ENCODE data around the gene NOVA2. TPM values are rescaled to one million over a fixed set of nuclear protein-coding genes. Genes with fewer than 3 reads are reported as not detected.

Gene NOVA2
- total and polyA plus RNA-seq, 2 experiments from 2014 or later, result 0.08 TPM; not detected in 1

- no peaks in the 10 kb centered on the region for H3K9me2 ChIP-seq (replicated peaks; ENCODE audit: insufficient read depth)
- no peak for TF ChIP-seq EZH2 (IDR thresholded peaks at IDR 0.05; ENCODE audit: borderline replicate concordance)
- no peak for TF ChIP-seq EZH2phosphoT487 (IDR thresholded peaks at IDR 0.05; ENCODE audit: low read depth, severe bottlenecking, unreplicated experiment)
- TF ChIP-seq CTCF (IDR thresholded peaks at IDR 0.05; ENCODE audit: poor library complexity), result no peak
- peak overlapping the region; percentile 87 for H3K4me2 ChIP-seq
- H3K9me3 ChIP-seq (ENCODE audit: low read depth), result no peaks in the 10 kb centered on the region
- no peak overlapping the region for H2AFZ ChIP-seq
- H3K27me3 ChIP-seq, result peaks cover 5% of the 10 kb centered on the region
- peak overlapping the region; percentile 14 for H3K4me3 ChIP-seq
- H3K36me3 ChIP-seq (replicated peaks; ENCODE audit: insufficient read depth, low read depth), result no peaks in the 10 kb centered on the region
- H3K4me1 ChIP-seq (ENCODE audit: insufficient read depth), result peaks cover 6% of the 10 kb centered on the region
- WGBS (ENCODE audit: low lambda C conversion rate, missing lambda C conversion rate), result 2% methylated on average over 43 of the region's 43 CpGs
- no peaks in the 10 kb centered on the region for H4K20me1 ChIP-seq (ENCODE audit: insufficient read depth, poor library complexity, severe bottlenecking)
- DNase-seq (ENCODE audit: low spot score), result peak; percentile 85
- no peaks in the 10 kb centered on the region for H3K79me2 ChIP-seq
- no peak overlapping the region for H3K27ac ChIP-seq
These were observed 20.8 kb downstream of the NOVA2 start for GRCh38 chr19:45952686-45953505.

- Histone ChIP-seq H3K4me2 (peak overlapping the region; percentile 87), H3K4me3 (no peak overlapping the region), H3K4me1 (ENCODE audit: insufficient read depth) (peaks cover 6% of the 10 kb centered on the region), H3K27ac (no peak overlapping the region), H4K20me1 (ENCODE audit: insufficient read depth, poor library complexity, severe bottlenecking) (no peaks in the 10 kb centered on the region), H3K79me2 (no peaks in the 10 kb centered on the region), H2AFZ (no peak overlapping the region), H3K9me3 (ENCODE audit: low read depth) (no peaks in the 10 kb centered on the region), H3K9me2 (replicated peaks; ENCODE audit: insufficient read depth) (no peaks in the 10 kb centered on the region), H3K27me3 (peaks cover 5% of the 10 kb centered on the region), H3K36me3 (replicated peaks; ENCODE audit: insufficient read depth, low read depth) (no peaks in the 10 kb centered on the region)
- DNase-seq (ENCODE audit: low spot score), result no peak
- TF ChIP-seq CTCF (IDR thresholded peaks at IDR 0.05; ENCODE audit: poor library complexity) (no peak), EZH2 (IDR thresholded peaks at IDR 0.05; ENCODE audit: borderline replicate concordance) (no peak), EZH2phosphoT487 (IDR thresholded peaks at IDR 0.05; ENCODE audit: low read depth, severe bottlenecking, unreplicated experiment) (no peak)
- 40% methylated on average over 8 of the region's 8 CpGs for WGBS (ENCODE audit: low lambda C conversion rate, missing lambda C conversion rate)
These were observed 21.4 kb downstream of the NOVA2 start for GRCh38 chr19:45952341-45952685.

GRCh38 chr19:45947926-45948325 is 25.7 kb downstream of the NOVA2 start:
- no peaks in the 10 kb centered on the region for H4K20me1 ChIP-seq (ENCODE audit: insufficient read depth, poor library complexity, severe bottlenecking)
- TF ChIP-seq CTCF (IDR thresholded peaks at IDR 0.05; ENCODE audit: poor library complexity), result no peak
- no peak for TF ChIP-seq EZH2phosphoT487 (IDR thresholded peaks at IDR 0.05; ENCODE audit: low read depth, severe bottlenecking, unreplicated experiment)
- TF ChIP-seq EZH2 (IDR thresholded peaks at IDR 0.05; ENCODE audit: borderline replicate concordance), result no peak
- peaks cover 6% of the 10 kb centered on the region for H3K4me1 ChIP-seq (ENCODE audit: insufficient read depth)
- H3K9me3 ChIP-seq (ENCODE audit: low read depth), result no peaks in the 10 kb centered on the region
- H3K36me3 ChIP-seq (replicated peaks; ENCODE audit: insufficient read depth, low read depth), result no peaks in the 10 kb centered on the region
- no peak overlapping the region for H3K4me3 ChIP-seq
- H2AFZ ChIP-seq, result no peak overlapping the region
- peaks cover 5% of the 10 kb centered on the region for H3K27me3 ChIP-seq
- H3K9me2 ChIP-seq (replicated peaks; ENCODE audit: insufficient read depth), result no peaks in the 10 kb centered on the region
- no peak for DNase-seq (ENCODE audit: low spot score)
- no peak overlapping the region for H3K4me2 ChIP-seq
- no peak overlapping the region for H3K27ac ChIP-seq
- WGBS (ENCODE audit: low lambda C conversion rate, missing lambda C conversion rate), result 93% methylated on average over 1 of the region's 1 CpG
- no peaks in the 10 kb centered on the region for H3K79me2 ChIP-seq

Data from hepatocyte (in vitro differentiated cells).